ENCODE results near the gene ABTB2.

DNA sequence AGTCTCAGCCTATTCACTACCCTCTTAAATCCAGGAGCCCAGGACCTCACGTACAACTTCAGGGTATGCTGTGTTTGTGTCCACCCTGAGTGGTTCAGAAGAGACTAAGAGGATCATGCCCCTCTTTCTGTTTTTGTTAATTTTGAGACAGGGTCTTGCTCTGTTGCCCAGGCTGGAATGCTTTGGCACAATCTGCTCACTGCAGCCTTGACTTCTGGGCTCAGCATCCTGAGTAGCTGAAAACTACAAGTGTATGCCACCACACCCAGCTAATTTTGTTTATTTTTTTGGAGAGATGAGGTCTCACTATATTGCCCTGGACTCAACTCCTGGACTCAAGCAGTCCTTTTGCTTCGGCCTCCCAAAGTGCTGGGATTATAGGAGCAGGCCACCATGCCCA lies 133.9 kb downstream of the ABTB2 start:
- TF ChIP-seq RELB (IDR thresholded peaks at IDR 0.05; ENCODE audit: low read depth), result no peak
- TF ChIP-seq, protein P1, sequence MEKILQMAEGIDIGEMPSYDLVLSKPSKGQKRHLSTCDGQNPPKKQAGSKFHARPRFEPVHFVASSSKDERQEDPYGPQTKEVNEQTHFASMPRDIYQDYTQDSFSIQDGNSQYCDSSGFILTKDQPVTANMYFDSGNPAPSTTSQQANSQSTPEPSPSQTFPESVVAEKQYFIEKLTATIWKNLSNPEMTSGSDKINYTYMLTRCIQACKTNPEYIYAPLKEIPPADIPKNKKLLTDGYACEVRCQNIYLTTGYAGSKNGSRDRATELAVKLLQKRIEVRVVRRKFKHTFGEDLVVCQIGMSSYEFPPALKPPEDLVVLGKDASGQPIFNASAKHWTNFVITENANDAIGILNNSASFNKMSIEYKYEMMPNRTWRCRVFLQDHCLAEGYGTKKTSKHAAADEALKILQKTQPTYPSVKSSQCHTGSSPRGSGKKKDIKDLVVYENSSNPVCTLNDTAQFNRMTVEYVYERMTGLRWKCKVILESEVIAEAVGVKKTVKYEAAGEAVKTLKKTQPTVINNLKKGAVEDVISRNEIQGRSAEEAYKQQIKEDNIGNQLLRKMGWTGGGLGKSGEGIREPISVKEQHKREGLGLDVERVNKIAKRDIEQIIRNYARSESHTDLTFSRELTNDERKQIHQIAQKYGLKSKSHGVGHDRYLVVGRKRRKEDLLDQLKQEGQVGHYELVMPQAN (conservative IDR thresholded peaks at IDR 0.05), result no peak
- no peak for TF ChIP-seq USF1 (IDR thresholded peaks at IDR 0.05; ENCODE audit: borderline replicate concordance, extremely low read length, insufficient read depth, low read depth, low read length)
- TF ChIP-seq NFIC (IDR thresholded peaks at IDR 0.05; ENCODE audit: low read depth, low read length), result no peak
- TF ChIP-seq NFYA (IDR thresholded peaks at IDR 0.05; ENCODE audit: borderline replicate concordance, low read depth, low read length), result no peak
